ENCODE measurements around the gene CLCF1.

Gene CLCF1

DNA sequence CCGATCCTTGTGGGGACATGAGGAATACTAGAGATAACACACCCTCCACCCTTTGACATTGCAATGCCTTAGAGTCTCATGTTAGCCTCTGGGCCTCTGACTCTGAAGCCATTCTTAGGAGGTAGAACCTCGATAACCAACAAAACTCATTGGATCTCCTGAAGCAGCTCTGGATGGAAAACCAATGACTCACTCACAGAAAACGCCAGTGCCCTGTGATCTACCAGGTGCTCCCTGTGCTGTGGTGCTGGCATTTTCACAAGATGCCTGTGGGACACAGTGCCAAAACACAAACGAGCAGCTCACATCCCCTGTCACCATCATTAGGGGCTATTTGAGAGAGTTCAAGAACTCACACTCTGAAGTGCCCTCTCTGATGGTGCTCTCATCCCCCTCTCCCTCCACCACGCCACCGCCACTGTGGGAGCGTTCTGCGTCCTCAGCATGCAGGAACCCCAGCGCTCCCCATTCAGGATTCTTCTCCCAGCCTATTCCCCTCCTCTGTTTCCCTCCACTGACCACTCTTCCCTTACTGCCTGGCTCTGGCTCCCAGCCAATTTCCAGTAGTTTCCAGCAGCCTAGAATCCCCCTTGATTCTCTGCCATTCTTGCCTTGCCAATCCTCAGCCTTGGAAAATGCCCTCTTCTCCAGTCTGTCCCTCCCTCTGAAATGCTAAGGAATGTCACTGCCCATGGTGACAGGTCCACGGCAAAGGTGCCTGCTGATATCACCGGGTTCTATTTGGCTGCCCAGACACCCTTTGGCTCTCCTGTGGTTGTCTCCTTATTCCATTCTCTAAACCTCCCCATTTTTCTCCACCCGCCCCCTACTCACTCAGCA is 15.3 kb downstream of the CLCF1 start:
- no peak overlapping the region for H3K4me3 ChIP-seq (ENCODE audit: low read length)
- TF ChIP-seq CTCF (IDR thresholded peaks at IDR 0.05; ENCODE audit: insufficient read depth, low read depth, low read length, missing control alignments): no peak
- DNase-seq (ENCODE audit: low read depth): peak; percentile 72

DNA sequence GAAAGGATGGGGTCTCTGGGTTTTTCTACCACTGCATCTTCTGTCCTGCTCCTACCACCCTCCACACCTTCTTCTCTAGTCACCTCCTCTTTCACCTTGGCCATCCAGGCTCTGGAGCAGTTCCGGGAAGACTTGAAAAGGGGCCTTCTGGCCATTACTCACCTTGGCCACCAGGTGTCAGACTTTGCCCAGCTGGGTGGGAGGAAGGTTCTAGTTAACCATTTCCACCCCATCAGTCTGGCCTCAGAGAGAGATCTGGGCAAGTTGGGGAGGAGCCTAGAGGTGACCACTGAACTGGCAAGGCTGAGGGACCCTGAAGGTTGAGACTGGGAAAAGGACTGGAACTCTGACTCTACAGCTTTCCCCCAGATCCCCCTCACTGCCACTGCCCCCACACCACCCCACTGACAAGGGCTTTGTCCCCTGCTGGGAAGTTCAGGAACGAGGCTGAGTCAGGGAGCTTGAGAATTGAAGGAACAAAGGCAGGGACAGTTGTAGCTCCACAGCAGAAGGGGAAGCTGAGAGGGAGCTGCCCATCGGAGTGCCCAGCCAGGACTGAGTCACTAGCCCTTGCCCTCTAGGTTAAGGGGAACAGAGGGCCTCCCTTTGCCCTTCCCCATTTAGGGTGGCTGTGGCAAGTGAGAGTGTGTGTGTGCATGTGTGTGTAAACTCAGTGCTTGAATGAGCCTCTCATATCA is 16.4 kb downstream of the CLCF1 start:
- peak; percentile 76 for DNase-seq (ENCODE audit: low read depth)
- peak; percentile 98 for TF ChIP-seq CTCF (IDR thresholded peaks at IDR 0.05; ENCODE audit: insufficient read depth, low read depth, low read length, missing control alignments)
- no peak overlapping the region for H3K4me3 ChIP-seq (ENCODE audit: low read length)

DNA sequence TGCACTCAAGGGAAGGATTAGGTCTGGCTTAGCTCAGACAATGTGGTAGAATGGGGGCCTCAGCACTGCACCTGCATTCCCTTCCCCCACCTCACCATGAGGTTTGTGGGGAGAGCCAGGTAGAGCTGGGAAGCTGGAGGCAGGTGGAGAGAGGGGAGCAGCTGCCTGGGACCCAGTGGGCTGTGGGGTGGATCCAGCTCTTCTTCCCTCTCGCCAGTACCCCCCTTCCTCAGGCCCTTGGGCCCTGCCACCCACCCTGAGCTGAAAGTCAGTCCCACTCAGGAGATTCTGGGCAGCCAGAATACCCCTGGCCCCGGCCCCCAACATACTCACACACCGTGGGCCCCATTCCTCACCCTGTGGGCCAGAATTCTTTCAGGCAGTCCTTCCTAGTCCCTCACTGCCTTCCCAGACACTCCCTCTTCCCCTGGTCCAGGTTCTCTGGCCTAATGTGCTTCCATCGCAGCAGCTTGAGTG is 17.0 kb downstream of the CLCF1 start:
- no peak for TF ChIP-seq CTCF (IDR thresholded peaks at IDR 0.05; ENCODE audit: insufficient read depth, low read depth, low read length, missing control alignments)
- DNase-seq (ENCODE audit: low read depth): no peak
- H3K4me3 ChIP-seq (ENCODE audit: low read length): no peak overlapping the region

DNA sequence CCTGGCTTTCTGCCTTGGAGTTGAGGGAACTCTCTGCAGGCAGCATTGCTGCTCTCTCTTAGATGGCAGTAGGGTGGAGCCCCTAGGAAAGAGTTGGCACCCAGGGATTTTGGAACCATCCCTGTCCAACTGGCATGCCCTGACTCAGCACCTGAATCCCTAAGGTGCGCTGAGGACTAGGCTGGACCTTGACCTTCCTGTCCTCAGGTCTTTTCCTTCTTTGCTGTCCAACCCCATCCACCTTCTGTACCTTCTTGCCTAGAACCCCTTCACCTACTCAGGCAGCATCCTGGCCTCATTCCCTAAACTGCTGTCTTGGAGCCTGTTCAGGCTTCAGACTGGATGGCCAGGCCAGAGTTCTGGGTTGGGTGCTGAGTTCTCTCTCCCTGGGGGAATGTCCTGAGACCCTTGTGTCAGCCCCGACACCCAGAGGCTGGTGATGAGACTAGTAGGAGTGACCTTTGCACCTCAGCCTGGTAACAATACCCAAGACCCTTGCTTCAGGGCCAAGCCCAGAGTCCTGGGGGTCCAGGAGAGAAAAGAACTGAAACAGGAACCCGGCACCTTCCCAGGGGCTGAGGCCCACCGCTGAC is 17.5 kb downstream of the CLCF1 start:
- DNase-seq (ENCODE audit: low read depth): no peak
- no peak overlapping the region for H3K4me3 ChIP-seq (ENCODE audit: low read length)
- no peak for TF ChIP-seq CTCF (IDR thresholded peaks at IDR 0.05; ENCODE audit: insufficient read depth, low read depth, low read length, missing control alignments)

DNA sequence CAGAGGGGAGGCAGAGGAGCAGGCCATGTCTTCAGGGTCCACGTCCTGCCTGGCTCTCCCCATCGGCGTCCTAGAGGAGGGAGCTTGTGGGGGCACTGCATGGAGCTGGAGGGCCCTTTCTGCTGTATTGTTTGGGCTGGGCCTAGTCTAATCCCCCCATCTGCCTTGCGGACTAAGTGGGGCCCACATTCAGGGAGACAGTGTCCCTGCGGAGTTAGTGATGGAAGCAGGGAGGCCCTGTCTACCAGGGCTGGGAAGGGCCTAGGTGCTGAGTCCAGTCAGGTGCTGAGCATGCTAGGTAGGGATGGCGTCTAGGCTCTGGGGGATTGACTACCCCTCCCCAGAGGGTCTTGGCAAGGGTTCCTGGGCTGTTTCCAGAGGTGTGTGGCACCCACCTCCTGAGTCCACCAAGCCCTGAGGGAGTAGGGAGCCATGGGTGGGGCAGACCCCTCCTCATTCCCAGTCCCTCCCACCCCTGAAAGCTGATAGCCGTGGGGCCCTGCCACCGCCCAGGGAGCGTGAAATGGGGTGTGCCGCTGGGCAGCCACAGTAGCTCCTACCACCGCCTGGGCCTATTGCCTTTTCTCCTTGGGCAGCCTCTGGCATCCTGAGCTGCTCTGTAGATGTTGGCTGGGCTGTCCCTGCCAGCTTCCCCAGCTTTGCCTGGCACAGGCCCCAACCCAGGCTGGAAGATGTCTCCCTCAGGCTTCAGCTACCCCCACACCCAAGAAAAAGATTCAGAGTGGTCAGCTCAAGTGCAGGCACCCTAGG is 18.2 kb downstream of the CLCF1 start:
- no peak overlapping the region for H3K4me3 ChIP-seq (ENCODE audit: low read length)
- DNase-seq (ENCODE audit: low read depth): no peak
- no peak for TF ChIP-seq CTCF (IDR thresholded peaks at IDR 0.05; ENCODE audit: insufficient read depth, low read depth, low read length, missing control alignments)
